Head of caudate nucleus (tissue), 42 donors: ENCODE data around the gene OPTN.
"Not testable (repeated sequence)": the region's sequence is repeated elsewhere in the genome, so short reads cannot be mapped to it uniquely, and the experiment has no call there.

ENCODE experiments used
- DNase-seq, 42 donors: peaks; one replicate each; pipeline versions ENCODE4 v3.0.0 to v3.0.0-alpha.2; 2020 to 2021; ENCODE audit warnings: mixed read lengths in 7 of 42
- intact Hi-C: fragments of 100-400 bp; cut with DNase I; formaldehyde crosslinking; loops from one replicate; pipeline ENCODE4 v1.15.0; 2022

Gene OPTN

DNA sequence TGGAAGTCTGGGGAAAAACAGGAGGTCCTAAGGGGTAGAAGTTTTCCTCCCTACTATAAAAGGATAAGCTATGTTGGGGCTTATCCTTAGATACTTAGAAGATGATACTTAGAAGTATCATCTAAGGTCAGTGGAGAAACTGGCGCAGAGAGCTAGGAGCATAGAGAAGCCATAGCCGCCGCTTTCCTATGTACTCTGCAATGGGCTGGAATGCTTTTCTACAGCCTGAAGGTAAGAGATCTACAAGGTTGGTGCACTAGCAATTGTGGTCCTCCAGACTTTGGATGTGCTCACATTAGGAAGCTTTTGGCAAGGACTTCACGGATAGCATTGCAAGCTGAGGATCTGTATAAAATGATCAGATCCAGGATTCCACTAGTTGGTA is 12.4 kb upstream of the OPTN start:
- no peak for DNase-seq
- intact Hi-C loops, result no loop called here

DNA sequence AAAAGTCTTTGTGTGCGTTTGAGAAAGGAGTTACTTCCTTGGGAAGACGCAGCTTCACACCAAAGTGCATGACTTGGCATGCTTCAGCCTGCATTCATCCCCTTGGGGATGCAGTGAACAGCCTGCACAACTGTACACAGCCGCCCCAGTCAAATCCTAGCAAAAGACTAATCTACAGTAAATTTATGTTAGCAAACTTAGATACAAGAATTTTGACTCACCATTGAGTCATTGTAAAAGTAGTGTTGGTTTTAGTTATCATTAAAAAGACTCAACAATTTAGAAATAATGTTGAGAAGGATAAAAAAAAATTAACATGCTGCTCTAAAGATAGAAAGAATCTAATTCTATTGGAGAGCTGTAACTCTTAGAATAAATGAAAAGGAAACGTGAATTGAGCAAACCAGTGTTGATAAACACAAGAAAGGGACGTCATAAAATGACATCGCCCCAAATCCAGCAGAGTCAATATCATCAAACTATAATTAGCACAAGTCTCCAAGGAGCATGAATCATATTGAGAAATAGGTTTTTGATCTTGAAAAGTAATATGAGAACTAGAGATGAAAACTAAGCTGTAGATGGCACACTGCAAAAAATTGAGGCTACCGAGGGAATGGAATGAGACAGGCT is 11.9 kb upstream of the OPTN start:
- DNase-seq, result no peak
- intact Hi-C loops, result no loop called here

DNA sequence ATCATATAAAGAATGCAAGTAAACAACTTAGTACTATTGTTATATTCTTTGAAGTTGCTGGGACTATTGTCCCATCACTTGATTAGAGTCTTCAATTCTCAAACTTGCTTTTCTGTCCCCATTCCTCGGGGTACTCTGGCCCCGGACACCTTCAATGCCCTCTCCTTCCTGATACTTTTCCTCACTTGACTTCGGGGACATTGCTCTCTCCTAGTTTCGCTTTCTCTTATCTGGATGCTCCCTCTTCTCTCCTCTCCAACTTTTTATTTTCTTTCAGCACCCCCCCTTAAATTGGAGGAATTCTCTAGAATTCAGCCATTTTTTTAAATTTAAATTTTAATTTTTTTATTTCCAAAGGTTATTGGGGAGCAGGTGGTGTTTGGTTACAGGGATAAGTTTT is 10.6 kb upstream of the OPTN start:
- no peak for DNase-seq
- intact Hi-C loops, result no loop called here

DNA sequence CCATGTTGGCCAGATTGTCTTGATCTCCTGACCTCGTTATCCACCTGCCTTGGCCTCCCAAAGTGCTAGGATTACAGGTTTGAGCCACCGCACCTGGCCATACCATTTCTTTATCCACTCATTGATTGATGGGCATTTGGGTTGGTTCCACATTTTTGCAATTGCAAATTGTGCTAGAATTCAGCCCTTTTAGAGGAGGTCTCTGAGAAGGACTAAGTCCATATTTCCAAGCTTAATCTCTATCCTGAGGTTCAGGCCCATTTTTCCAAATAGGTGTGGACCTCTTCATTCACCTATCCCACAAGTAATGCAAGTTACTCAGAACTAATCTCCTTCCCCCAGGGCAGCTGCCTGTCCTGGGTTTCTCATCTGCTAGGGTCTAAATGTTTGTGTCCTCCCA is 9.7 kb upstream of the OPTN start:
- no peak for DNase-seq
- intact Hi-C loops, result no loop called here

DNA sequence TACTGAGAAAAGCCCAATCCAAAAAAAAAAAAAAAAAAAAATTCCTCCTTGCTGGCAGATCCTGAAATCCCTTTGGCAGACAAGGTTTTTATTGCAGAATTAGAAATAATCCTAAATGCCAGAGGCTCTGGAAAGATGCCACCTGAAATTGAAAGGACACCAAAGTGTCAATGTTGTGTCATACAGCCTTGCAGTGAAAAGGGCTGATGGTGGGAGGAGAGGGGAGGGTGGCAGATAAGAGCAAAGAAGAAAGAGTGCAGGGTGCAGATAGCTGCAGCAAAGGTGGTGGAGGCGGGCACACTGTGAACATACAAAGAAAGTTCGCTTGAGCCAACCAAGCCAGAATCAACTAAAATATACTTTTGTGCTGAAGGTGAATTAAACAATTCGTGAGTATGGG is 8.2 kb upstream of the OPTN start:
- peak in 39 of 42 donors; percentile 26 to 89 (median 58) for DNase-seq
- intact Hi-C loops, result no loop called here

DNA sequence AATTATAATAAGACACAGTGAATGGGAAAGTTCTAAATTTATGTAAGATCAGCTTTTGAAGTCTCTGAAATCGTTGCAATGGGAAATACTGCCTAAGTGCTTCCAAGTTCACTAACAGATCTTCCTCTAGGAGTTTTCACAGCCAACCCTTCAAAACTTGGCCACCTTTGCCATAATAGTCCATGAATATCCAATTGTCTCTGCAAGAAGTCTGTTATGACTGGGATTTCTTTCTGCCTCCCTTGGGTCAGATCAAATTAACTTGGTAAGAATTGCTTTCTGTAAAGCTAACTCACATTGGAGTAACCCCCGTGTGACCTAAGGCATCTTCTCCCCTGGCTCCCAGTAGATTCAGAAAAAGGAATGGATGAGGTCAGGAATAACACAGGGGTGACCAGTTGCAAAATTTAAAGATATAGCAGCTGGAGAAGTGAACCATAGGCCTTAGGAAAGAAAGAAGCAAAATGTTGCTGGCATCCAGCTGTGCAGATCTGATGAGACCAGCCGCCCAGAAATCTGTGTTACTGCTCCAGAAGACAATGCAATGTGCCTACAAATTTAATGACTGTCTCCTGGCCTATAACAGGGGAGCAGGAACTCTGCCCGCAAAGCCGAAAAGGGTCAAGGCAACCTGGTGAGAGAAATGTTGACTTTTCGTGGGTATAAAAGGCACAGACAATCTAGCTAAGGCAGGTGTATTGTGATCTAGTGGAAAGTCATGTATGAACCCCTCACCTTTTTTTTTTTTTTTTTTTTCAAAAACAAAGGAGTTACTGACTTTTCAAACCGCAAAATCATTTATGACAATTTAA is 7.5 kb upstream of the OPTN start:
- DNase-seq, result no peak
- intact Hi-C loops, result no loop called here

DNA sequence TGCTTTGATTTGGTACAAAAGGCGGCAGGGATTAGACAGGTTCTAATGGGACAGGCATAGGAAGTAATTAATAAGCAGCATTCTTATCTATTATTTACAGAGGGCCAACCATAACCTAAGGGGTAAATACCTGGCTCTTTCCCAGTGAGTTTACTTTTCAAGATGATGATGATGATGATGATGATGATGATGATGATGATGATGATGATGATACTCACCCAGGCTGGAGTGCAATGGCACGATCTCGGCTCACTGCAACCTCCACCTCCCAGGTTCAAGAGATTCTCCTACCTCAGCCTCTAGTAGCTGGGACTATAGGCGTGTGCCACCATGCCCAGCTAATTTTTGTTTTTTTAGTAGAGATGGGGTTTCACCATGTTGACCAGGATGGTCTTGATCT is 5.9 kb upstream of the OPTN start:
- intact Hi-C loops, result not testable (repeated sequence)

DNA sequence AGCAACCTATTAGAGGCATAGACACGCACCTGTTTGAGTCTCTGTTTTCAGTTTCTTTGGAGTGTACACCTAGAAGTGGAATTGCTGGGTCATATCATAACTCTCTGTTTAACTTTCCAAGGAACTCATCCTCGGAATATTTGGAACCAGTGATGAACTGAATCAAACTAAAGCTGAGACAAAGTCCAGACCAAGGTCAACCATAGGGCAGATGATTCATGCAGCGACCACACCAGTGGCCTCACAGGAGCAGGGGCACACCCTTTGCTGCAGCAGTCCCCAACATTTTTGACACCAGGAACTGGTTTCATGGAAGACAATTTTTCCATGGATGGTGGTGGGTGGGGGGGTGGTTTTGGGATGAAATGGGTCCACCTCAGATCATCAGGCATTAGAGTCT is 4.9 kb upstream of the OPTN start:
- intact Hi-C loops, result no loop called here
- no peak for DNase-seq

More for the DNA sequence above, 5.9 kb upstream of the OPTN start:
- not testable (repeated sequence) for DNase-seq

DNA sequence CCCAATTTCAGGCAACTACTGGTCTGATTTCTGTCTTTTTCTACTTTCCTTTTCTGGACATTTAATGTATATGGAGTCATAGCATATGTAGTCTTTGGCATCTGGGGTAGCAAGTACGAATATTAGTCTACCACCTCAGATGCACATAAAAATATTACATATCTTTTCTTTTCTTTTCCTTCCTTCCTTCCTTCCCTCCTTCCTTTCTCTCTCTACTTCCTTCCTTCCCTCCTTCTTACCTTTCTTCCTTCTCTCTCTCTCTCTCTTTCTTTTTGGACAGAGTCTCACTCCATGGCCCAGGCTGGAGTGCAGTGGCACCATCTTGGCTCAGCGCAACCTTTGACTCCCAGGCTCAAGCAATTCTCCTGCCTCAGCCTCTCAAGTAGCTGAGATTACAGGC is 4.0 kb upstream of the OPTN start:
- DNase-seq, result no peak
- intact Hi-C loops, result no loop called here

DNA sequence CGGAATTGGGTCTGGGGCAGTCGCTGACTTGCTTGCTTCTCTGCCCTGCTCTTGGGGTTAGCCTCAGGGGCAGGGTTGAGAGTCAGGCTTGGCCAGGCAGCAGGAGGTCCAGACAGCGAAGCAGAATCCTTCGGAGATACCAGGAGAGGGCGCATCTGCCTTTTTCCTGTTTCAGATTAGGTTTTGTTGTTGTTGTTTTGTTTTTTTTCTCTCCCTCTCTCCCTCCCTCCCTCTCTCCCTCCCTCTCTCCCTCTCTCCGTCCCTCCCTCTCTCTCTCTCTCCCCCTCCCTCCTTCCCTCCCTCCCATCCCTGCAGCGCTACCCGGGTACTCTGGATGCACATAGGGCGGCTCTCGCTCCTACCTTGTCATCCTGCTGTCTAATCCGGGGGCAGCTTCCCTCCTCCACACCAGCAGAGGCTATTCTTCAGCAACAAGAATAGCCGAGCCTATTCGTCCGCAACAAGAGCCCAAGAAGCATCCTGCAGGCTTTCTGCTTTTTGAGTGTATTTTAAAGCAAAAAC is 758 bp upstream of the OPTN start:
- peak; percentile 42 to 86 (median 68) for DNase-seq
- intact Hi-C loops, result no loop called here

DNA sequence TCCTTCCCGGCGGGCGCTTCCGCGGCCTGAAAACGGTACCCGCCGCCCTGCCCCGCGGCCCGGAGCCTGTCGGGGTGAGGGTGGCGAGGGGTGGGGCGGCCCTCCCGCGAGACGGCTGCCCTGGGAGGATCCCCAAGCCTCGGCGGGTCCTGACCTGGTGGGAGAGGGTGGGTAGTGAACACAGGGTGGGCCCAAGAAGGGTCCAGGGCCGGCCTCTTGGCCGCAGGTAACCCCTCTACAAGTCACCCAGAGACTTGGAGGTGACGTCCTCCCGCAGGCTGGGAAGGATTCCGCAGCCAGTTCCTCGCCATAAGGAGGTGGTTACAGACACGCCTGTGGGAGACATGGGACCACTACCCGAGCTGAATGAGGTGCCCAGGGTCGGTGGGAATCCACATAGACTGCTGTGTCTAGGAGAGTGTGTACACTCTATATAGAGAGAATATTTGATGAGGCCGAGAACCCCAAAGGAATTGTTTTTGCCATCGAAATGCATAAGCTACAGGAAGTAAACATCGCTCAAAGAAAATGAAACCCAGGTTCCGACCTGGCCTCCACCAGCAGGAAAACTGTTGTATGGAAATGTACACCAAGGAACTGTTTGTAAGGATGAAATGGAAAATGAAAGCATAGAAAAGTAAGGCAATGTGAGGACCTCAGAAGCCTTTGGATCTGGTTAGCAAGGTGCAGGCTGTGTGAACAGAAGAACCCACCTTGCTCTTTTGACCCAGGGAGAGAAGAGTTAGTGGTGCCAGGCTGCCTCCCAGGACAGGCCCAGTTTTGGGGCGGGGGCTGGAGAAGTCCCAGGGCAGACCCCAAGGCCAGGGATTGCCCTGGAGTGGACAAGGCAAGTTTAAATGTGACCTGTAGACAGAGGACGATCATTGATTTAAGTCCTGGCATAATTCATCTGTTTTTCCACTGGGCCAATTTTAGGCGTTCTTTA is 659 bp downstream of the OPTN start:
- DNase-seq, result peak in 39 of 42 donors; percentile 11 to 70 (median 38)
- intact Hi-C loops, result no loop called here

DNA sequence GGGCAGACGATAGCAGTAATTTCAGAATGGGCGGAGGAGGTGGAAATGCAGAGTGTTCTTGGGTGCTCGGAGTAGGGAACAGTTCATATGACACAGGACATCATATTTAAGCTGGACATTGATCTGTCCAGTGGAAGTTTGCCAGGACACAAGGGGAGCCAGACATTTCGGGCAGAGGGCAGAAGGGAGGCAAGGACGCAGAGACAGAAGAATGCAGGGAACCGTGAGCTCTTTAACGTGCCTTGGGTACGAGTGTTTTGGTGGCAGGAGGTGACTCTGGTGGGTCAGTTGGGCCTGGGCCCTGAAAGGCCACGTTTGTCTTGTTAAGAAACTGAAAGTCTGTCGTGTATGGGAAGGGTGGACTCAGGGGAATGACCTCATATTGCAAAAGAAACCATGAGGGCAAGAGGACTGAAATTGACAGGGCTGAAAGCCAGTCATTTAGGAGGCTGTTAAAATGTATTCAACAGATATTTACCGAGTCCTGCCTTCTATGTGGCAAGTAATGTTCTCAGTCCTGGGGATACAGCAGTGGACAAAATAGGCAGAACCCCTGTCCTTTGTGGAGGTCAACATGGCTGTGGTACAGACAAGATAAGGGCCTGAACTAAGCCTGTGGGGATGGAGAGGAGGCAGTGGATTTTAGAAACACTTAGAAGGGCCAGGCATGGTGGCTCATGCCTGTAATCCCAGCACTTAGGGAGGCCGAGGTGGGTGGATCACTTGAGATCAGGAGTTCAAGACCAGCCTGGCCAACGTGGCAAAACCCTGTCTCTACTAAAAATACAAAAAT is 2.2 kb downstream of the OPTN start:
- no peak for DNase-seq
- intact Hi-C loops, result no loop called here

DNA sequence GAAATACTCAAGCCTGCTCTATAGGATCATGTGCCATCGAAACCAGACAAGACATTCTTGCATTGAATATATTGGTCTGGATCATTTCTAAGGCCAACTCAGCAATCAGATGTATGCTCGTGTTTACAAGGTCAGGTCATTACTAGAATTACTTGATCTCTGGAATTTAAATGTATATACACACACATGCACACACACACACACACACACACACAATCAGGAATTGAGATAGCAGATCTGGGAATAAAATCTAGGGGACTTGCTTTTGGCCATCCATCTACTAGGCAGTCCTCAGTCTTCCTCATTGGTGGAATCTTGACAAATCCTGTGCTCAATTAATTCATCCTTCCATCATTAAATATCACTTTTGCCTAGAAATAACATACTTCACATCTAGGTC is 3.6 kb downstream of the OPTN start:
- DNase-seq, result no peak
- intact Hi-C loops, result no loop called here

DNA sequence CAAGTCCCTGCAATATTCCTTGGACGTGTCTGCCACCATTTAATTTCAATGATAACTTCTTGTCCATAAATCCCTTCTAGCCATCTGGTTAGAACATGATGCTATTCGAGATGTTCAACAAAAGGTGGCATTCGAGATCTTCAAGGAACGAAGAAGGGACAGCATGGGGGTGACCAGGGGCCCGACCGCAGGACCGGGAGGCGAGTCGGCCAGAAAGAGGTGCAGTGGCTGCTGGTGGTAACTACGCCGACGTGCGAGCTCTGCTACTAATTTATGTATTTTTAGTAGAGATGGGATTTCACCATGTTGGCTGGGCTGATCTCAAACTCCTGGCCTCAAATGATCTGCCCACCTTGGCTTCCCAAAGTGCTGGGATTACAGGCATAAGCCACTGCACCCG is 4.7 kb downstream of the OPTN start:
- intact Hi-C loops, result no loop called here

DNA sequence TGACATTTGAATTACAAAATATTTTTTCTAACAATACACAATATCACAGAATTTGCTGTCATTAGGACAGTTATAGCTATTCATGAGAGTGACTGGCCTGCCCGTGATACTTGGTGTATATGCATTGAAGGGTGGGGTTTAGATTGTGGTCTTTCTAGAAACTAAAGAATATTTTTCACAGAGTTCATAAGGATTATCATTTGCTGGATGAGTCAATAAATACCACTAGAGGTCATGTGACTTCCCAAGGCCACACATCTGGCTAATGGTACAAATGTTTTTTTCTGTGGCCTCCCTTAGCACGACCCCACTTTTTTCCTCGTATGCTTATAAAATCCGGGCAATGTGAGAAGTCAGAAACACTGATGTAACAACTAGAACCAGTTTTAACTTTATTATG is 5.2 kb downstream of the OPTN start:
- intact Hi-C loops, result no loop called here
- DNase-seq, result no peak

More for the DNA sequence above, 4.7 kb downstream of the OPTN start:
- DNase-seq, result no peak

DNA sequence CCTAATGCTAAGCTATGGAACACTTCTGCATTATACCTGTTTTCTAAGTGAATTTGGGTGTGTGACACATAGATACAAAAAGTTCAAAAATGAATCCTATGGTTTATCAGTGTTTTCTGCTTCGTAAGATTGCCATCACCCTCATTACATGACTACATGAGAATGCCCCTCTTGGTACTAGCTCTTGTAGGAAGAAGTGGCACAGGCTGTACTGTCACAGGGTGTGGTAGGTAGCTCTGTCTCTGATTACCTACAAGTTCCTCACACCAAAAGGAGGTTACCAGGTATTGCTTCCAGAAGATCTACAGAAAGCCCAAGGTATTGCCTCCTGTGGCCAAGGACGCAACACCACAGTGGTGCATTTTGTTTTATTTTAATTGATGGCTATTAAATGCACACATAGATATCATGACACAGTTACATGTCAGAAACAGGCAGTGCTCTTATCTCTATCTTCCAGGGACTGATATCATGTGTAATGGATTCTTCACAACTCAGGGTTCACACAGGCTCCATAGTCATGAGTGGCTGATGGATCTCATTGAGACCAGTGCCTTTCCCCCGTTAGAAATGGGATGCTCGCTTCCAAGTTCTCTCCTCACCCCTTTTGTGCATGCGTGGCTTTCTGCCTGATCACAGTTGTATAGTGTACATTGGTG is 6.6 kb downstream of the OPTN start:
- no peak for DNase-seq
- intact Hi-C loops, result no loop called here

DNA sequence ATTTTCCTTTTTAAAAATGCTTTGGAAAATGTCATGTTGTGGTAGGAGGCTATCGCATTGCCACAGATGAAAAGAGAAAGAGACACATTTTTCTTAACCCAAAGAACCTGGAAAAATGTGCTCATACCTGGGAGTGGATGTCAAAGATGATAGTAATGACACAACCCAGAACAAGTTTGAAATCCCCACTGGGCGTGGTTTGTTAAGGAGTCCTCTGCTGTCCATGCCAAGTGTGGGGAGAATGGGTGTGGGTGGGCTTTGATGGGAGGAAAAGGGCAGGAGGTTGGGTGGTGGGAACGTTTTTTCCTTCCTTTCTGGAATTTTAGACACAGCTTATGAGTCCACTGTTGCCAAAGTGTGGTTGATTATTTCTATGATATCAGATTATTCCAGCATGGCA is 10.9 kb downstream of the OPTN start:
- intact Hi-C loops, result no loop called here
- DNase-seq, result no peak

DNA sequence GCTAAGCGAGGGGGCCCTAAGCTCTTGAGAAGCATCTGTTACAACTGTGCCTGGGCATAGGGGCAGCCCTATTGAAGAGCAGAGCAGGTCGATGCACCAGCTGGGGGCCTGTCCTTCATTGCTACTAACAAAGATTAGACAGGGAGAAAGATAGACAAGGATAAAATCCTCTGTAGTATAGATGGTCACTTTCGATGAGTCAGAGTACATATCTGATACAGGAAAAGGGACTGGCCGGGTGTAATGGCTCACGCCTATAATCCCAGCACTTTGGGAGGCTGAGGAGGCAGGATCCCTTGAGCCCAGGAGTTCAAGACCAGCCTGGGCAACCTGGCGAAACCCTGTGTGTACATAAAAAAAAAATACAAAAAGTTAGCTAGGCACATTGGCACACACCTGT is 13.6 kb downstream of the OPTN start:
- intact Hi-C loops, result no loop called here
- no peak for DNase-seq
